ENCODE data around the gene LLGL1.

The LLGL1 gene

GRCh38 chr17:18225121-18225641, at the start of gene LLGL1:
Gene LLGL1 (plus strand): TSS chr17:18225635. CDS start chr17:18225683, 48 bp downstream.
- DNase-seq (ENCODE audit: low read depth in 3 of 3, low spot score in 1 of 3) = peak; percentile 89 to 93 (median 90)

DNA sequence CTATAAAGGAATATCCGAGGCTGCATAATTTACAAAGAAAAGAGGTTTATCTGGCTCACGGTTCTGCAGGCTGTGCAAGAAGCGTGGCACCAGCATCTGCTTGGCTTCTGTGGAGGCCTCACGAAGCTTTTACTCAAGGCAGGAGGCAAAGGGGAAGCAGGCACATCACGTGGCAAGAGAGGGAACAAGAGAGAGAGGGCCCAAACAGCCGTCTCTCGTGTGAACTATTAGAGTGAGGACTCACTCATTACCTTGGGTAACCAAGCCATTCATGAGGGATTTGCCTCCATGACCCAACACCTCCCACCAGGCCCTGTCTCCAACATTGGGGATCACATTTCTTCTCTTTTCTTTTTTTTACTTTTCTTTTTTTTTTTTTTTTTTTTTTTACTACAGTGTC, 49.3 kb upstream of the LLGL1 start:
- DNase-seq (ENCODE audit: low read depth in 3 of 3, low spot score in 1 of 3) = no peak

DNA sequence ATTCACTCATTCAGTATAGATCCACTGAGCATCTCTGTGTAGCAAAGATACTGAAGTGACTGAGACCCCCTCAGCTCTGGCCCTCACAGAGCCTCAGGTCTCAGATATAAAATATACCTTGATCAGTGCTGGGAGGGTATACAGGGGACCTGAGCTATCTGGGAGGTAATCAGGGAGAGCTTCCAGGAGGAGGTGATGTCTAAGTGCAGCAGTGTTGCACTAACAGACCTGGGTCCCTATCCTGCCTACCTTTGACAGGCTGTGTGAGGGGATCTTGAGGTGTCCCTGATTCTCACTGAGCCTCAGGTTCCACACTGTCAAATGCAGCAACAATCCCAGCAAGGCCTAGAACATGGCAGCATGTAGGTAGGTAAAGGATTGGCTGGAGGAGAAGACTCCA, 48.3 kb upstream of the LLGL1 start:
- no peak for DNase-seq (ENCODE audit: low read depth in 3 of 3, low spot score in 1 of 3)

- no peak for DNase-seq (ENCODE audit: low read depth in 3 of 3, low spot score in 1 of 3)
Measured at GRCh38 chr17:18177722-18178121, 47.7 kb upstream of the LLGL1 start.

GRCh38 chr17:18179196-18179595, 46.2 kb upstream of the LLGL1 start:
- no peak for DNase-seq (ENCODE audit: low read depth in 3 of 3, low spot score in 1 of 3)

DNA sequence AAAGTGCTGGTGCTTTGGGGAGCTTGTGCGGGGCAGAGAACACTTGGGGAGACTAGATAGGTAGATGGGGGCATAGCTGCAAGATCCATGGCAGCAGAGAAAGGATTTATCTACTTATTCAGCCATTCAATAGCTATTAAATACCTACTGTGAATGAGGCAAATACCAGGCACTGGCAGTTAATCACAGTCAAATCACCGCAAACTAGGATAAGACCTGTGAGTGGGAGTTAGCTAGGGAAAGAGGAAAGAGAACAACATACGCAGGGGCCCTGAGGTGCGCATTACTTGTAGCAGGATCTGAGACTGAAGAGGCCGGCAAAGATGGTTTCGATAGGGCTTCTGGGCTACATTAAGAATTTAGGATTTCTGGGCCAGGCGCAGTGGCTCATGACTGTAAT, 45.6 kb upstream of the LLGL1 start:
- DNase-seq (ENCODE audit: low read depth in 3 of 3, low spot score in 1 of 3) = no peak

DNA sequence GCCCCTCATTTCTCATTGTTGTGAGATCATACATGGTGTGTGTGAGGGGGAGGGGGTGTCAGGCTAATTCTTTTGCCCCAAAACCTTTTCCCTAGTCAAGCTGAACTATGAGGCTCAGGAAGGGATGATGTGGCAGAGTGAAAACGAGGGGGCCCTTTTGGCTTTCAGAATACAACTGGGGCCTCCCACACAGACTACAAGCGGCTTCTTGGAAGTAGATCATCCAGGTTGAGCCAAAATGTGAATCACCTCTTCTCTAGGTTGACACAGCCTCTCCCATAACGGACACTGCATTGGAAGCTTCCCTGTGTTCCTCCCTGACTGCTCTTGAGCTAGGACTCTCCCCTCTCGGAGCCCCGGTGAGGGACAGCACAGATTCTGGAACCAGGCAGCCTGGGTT, 44.1 kb upstream of the LLGL1 start:
- DNase-seq (ENCODE audit: low read depth in 3 of 3, low spot score in 1 of 3) = no peak

DNA sequence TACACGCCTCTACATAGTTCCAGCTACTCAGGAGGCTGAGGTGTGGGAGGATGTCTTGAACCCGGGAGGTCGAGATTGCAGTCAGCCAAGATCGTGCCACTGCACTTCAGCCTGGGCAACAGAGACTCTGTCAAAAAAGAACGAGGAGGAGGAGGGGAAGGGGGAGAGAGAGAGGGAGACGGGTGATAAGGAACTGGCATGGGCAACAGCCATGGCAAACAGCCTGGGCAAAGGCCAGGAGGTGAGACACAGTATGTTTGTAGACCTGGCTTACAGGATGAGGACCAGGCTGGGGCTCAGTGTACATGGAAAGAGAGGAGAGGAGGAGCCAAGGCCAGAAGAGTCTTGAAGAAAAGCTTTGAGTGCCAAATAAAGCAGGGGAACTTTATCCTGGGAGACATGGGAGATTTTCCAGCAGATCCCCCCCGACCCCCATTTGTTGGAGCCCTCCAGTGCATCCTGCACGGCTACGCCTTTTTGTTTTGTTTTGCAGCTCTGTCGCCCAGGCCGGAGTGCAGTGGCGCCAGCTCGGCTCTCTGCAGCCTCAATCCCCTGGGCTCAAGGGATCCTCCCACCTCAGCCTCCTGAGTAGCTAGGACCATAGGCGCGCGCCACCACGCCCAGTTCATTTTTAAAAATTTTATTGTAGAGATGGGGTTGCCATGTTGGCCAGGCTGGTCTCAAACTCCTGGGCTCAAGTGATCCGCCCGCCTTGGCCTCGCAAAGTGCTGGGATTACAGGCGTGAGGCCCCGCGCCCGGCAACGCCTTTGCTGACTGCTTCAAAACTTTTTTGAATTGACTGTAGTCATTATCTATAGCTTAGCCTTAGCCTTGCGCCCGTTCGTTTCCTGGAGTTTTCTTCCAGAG, 43.1 kb upstream of the LLGL1 start:
- no peak for DNase-seq (ENCODE audit: low read depth in 3 of 3, low spot score in 1 of 3)

DNA sequence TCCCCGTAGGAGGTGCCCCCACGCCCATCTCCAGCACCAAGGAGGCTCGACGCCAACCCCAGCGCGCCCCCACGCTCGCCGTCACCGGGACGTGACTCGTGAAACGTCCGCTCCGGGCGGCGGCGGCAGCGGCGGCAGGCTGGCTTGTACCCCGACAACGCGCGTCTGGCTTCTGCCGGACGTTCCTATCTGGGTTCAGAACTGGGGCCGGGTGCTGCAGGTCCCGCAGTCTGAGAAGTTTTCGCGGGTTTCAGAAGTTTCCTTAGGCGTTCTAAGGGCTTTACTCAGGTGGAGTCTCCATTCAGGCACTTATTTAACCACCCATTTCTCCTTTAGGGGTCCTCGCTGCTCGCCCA, 42.5 kb upstream of the LLGL1 start:
- peak; percentile 42 to 66 (median 59) for DNase-seq (ENCODE audit: low read depth in 3 of 3, low spot score in 1 of 3)

DNA sequence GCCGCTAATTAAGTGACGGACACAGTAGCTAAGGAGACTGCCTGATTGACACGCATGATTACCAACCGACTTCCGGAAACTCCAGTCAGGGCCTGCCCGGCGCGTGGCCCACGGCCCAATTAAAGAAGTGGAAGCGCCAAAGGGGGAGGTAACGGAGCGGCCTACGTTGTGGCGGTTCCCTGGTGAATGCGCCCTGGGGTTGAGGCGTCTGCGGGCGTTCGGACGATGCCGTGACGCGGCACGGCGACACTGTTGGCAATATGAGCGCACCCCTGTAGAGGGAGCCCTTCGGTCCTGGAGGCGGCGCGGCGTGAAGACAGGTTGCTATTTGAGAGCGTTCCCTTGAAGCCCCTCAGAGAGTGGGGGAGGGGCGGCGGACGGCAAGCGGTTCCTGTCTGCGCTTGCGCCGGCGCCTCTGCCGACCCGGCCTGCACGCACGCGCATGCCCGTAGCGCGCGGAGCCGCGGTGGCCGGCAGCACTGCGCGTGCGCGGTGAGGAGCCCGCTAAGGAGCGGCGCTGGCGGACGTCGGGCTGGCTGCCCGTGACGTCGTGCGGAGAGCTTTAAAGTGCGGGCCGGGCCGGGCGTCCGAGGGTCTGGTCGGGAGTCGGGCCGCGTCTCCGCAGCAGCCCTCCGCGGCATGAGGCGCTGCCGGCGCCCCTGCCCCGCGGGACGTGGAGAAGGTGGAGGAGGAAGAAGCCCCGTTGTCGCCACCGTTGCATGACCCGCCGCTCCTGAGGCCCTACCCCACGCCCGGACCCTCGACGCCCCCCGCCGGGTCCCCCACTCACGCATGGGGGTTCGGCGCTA, 41.9 kb upstream of the LLGL1 start, which contains the start of gene ALKBH5:
Gene ALKBH5, plus strand, starts transcription at position 495 of the 809 bp plus-strand sequence. CDS start 416 bp downstream, outside the sequence.
- peak; percentile 94 to 96 (median 95) for DNase-seq (ENCODE audit: low read depth in 3 of 3, low spot score in 1 of 3)

DNA sequence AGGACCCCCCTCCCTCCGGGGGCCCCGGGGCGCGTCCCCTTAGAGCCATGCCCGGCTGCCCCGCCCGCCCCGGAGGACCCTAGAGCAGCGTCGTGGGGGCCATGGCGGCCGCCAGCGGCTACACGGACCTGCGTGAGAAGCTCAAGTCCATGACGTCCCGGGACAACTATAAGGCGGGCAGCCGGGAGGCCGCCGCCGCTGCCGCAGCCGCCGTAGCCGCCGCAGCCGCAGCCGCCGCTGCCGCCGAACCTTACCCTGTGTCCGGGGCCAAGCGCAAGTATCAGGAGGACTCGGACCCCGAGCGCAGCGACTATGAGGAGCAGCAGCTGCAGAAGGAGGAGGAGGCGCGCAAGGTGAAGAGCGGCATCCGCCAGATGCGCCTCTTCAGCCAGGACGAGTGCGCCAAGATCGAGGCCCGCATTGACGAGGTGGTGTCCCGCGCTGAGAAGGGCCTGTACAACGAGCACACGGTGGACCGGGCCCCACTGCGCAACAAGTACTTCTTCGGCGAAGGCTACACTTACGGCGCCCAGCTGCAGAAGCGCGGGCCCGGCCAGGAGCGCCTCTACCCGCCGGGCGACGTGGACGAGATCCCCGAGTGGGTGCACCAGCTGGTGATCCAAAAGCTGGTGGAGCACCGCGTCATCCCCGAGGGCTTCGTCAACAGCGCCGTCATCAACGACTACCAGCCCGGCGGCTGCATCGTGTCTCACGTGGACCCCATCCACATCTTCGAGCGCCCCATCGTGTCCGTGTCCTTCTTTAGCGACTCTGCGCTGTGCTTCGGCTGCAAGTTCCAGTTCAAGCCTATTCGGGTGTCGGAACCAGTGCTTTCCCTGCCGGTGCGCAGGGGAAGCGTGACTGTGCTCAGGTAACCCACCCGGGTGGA, 41.0 kb upstream of the LLGL1 start:
- peak; percentile 22 to 53 (median 31) for DNase-seq (ENCODE audit: low read depth in 3 of 3, low spot score in 1 of 3)

GRCh38 chr17:18185391-18185790, 40.0 kb upstream of the LLGL1 start:
- DNase-seq (ENCODE audit: low read depth in 3 of 3, low spot score in 1 of 3) = no peak

DNA sequence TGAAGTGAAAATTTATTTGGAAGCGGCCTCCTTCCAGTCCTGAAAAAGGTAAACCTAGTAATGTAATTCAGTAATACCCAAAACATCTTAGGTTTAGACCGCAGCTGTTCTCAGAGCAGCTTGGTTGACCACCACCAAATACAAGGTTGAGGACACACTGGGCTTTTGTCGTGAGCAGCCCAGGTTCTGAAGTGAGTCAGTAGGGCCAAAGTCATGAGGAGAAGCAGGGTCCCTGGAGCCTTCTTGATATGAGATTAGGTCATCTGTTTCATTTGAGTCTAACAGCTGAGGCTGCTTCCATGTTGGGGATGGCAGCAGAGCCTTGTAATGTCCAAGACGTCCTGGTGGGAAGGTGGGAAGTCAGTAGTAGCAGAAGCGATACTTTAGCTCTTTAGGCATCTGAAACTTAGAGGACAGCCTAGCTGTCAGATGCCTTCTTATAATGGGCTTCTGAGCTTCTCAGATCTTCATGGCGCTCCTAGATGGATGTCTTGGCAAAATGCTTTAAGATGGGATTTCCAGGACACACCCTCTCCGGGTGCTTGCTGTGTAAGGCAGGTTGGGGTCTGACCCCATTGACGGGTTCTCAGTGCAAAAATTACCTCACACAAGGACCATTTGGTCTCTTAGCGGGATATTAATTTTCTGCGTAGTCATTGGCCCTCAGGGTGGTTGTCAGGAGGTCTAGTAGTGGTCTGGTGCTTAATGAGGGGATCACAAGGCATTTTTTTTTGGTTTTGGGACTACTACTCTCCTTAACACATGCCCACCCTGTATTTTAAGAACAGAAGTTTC, 39.4 kb upstream of the LLGL1 start:
- DNase-seq (ENCODE audit: low read depth in 3 of 3, low spot score in 1 of 3) = no peak

- no peak for DNase-seq (ENCODE audit: low read depth in 3 of 3, low spot score in 1 of 3)
Measured at GRCh38 chr17:18186627-18186982, 38.8 kb upstream of the LLGL1 start.

DNA sequence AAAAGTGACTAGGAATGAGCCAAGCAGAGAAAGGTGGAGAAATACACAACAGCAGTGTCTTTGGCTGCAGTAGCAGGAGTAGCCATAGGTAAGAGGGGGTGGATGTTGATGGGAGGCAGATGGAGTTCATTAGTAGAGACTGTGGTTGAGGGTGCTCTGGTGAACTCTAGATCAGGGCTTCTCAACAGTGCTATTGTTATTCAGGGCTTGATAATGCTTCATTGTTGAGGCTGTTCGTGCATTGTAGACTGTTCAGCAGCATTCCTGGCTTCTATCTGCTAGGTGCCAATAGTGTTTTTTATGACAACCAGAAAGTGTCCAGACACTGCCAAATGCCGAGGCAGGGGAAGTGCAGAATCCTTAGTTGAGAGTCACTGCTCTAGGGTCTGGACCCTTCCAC, 38.2 kb upstream of the LLGL1 start:
- DNase-seq (ENCODE audit: low read depth in 3 of 3, low spot score in 1 of 3) = no peak

GRCh38 chr17:18187821-18188761, 37.3 kb upstream of the LLGL1 start:
- DNase-seq (ENCODE audit: low read depth in 3 of 3, low spot score in 1 of 3) = no peak

DNA sequence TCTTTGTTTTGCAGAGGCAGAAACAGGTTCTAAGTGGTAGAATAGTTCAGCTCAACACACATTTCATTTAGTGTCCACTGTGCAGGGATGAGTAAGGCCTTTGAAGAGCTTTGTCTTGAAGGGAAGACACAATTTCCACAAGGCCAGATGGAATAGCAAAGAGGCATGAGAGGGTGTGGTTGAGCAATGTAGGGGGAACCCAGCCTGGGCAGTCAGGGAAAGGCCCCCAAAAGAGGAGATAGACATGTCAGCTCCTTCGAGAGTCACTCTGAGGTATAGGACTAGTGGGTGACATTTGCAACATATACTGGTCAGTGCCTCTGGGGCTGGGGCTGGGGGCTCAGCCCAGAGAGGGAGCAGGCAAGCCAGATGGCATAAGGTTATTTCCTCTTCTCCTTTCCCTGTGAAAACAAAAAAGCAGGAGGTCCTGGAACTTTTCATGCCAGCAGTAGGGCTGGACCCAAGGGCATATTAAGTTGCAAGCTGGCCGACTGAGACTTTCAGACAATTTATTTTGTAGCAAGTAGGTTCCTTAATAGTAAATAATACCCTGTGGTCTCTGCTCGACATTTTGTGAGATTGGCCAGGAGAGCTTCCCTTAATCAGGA, 34.7 kb upstream of the LLGL1 start:
- DNase-seq (ENCODE audit: low read depth in 3 of 3, low spot score in 1 of 3) = no peak

- DNase-seq (ENCODE audit: low read depth in 3 of 3, low spot score in 1 of 3) = no peak
Measured at GRCh38 chr17:18191236-18191667, 34.2 kb upstream of the LLGL1 start.

GRCh38 chr17:18191967-18192366, 33.5 kb upstream of the LLGL1 start:
- no peak for DNase-seq (ENCODE audit: low read depth in 3 of 3, low spot score in 1 of 3)

All from stimulated activated CD4-positive, alpha-beta T cell treated with anti-CD3 and anti-CD28 coated beads, TNF-alpha, amount 100 ng/mL, for 1 hour (primary cell).